Endothelial cell of umbilical vein (primary cell): ENCODE measurements around the gene STYXL1. TPM values are rescaled to one million over a fixed set of nuclear protein-coding genes. Genes with fewer than 3 reads are reported as not detected.

ENCODE experiments used
- BruUV-seq: library from RNA; stranded (reverse); fragments of 400-500 nt; replicated peaks from 2 replicates; lab custom pipeline; 2021; lab: Mats Ljungman, UMichigan
- CTCF ChIA-PET: fragments of 300-600, 350-600 bp; sonication (Branson Sonifier 250); formaldehyde crosslinking; loops from one replicate; lab custom pipeline; 2021; ENCODE audit warnings: antibody characterized with exemption, inconsistent platforms; lab: Charles Lee
- POLR2A ChIA-PET: fragments of 300-600, 350-600 bp; sonication (Branson Sonifier 250); formaldehyde crosslinking; loops from one replicate; lab custom pipeline; 2021; ENCODE audit warnings: antibody characterized with exemption, inconsistent platforms; lab: Charles Lee
- DNase-seq: peaks from one replicate; pipeline ENCODE4 v3.0.0-alpha.2; 2011; ENCODE audit warnings: low read depth, low spot score
- FAIRE-seq: peaks from 2 replicates; lab custom pipeline; 2011; peaks lifted over from hg19 to GRCh38; lab: Jason Lieb, UNC
- H2AFZ ChIP-seq: 2 replicates; pipeline ENCODE4 v1.6.0; 2012; ENCODE audit warnings: low read depth, low read length, control low read depth, inconsistent platforms
- H3K27ac ChIP-seq: 2 replicates; pipeline ENCODE4 v1.5.1; 2011; ENCODE audit warnings: low read depth, mild to moderate bottlenecking, control low read depth, low read length, moderate library complexity; ENCODE audit not compliant: insufficient read depth
- H3K27me3 ChIP-seq, 2 experiments: 2 replicates each; pipeline versions ENCODE4 v1.6.0 to v1.6.1; 2011; ENCODE audit warnings: low read length in 2 of 2, mixed read lengths in 1 of 2; ENCODE audit not compliant: control insufficient read depth in 2 of 2, insufficient read depth in 2 of 2
- H3K36me3 ChIP-seq, 2 experiments: 2 replicates in 1 of 2; 3 replicates in 1 of 2; pipeline ENCODE4 v1.5.1; 2011; ENCODE audit warnings: low read length in 2 of 2, mild to moderate bottlenecking in 1 of 2, moderate library complexity in 1 of 2; ENCODE audit not compliant: control insufficient read depth in 2 of 2, insufficient read depth in 2 of 2; ENCODE audit errors: extremely low read depth in 1 of 2
- H3K4me1 ChIP-seq: 3 replicates; pipeline ENCODE4 v1.5.1; 2011; ENCODE audit warnings: mild to moderate bottlenecking, low read length; ENCODE audit not compliant: control insufficient read depth, insufficient read depth; ENCODE audit errors: extremely low read depth
- H3K4me2 ChIP-seq: 2 replicates; pipeline ENCODE4 v1.6.1; 2011; ENCODE audit warnings: low read length, control low read depth, mixed read lengths; ENCODE audit not compliant: insufficient read depth
- H3K4me3 ChIP-seq, 3 experiments: fragments of 200-600 bp in 1 of 3; sonication (generic), shearing (Covaris generic) in 1 of 3; replicated peaks in 1 of 3; 2 replicates each; pipeline ENCODE4 v1.5.1; 2011 to 2016; ENCODE audit warnings: control low read depth in 3 of 3, low read length in 3 of 3, mild to moderate bottlenecking in 2 of 3, inconsistent platforms in 1 of 3, low read depth in 1 of 3, moderate library complexity in 1 of 3; ENCODE audit not compliant: insufficient read depth in 1 of 3
- H3K79me2 ChIP-seq: 2 replicates; pipeline ENCODE4 v1.6.0; 2012; ENCODE audit warnings: low read length, inconsistent platforms; ENCODE audit not compliant: control insufficient read depth, insufficient read depth
- H3K9ac ChIP-seq: replicated peaks from 2 replicates; pipeline ENCODE3; 2011; ENCODE audit warnings: low read length, control low read depth; ENCODE audit not compliant: insufficient read depth; ENCODE audit errors: extremely low read depth
- H3K9me1 ChIP-seq: replicated peaks from 3 replicates; pipeline ENCODE4 v1.6.0; 2011; ENCODE audit warnings: mild to moderate bottlenecking, low read length; ENCODE audit not compliant: control insufficient read depth, insufficient read depth; ENCODE audit errors: extremely low read depth
- H3K9me3 ChIP-seq: replicated peaks from 2 replicates; pipeline ENCODE4 v1.5.1; 2012; ENCODE audit warnings: low read length, inconsistent platforms; ENCODE audit not compliant: control insufficient read depth, insufficient read depth
- H4K20me1 ChIP-seq: replicated peaks from 2 replicates; pipeline ENCODE3; 2011; ENCODE audit warnings: mild to moderate bottlenecking, low read length; ENCODE audit not compliant: control insufficient read depth, insufficient read depth; ENCODE audit errors: extremely low read depth
- CTCF ChIP-seq, 2 donors: IDR thresholded peaks; 1 replicate in 1 of 2; 2 replicates in 1 of 2; pipeline ENCODE4 v1.5.1; 2011; ENCODE audit warnings: low read length in 2 of 2, mild to moderate bottlenecking in 2 of 2, moderate library complexity in 2 of 2, control low read depth in 1 of 2, inconsistent platforms in 1 of 2, low read depth in 1 of 2; ENCODE audit not compliant: insufficient read depth in 1 of 2; ENCODE audit errors: extremely low read depth in 1 of 2
- EZH2 ChIP-seq: IDR thresholded peaks from 2 replicates; pipeline ENCODE4 v1.6.1; 2012; ENCODE audit warnings: borderline replicate concordance, low read depth, mild to moderate bottlenecking, moderate library complexity, low read length, inconsistent platforms; ENCODE audit not compliant: severe bottlenecking
- FOS ChIP-seq: IDR thresholded peaks from 2 replicates; pipeline ENCODE4 v1.6.1; 2011; ENCODE audit warnings: mild to moderate bottlenecking, low read length, moderate library complexity, borderline replicate concordance; ENCODE audit not compliant: insufficient read depth
- GATA2 ChIP-seq: IDR thresholded peaks from 2 replicates; pipeline ENCODE4 v1.7.0; 2011; ENCODE audit warnings: low read depth, mild to moderate bottlenecking, moderate library complexity, mixed read lengths, low read length; ENCODE audit not compliant: insufficient read length, insufficient read depth
- JUN ChIP-seq: IDR thresholded peaks from 2 replicates; pipeline ENCODE4 v1.6.1; 2011; ENCODE audit warnings: borderline replicate concordance, low read depth; ENCODE audit not compliant: insufficient read length, insufficient read depth
- MAX ChIP-seq: IDR thresholded peaks from 2 replicates; pipeline ENCODE4 v1.6.1; 2011; ENCODE audit not compliant: insufficient read depth, insufficient read length
- MYC ChIP-seq: IDR thresholded peaks from one replicate; pipeline ENCODE4 v1.6.1; 2011; ENCODE audit warnings: mild to moderate bottlenecking, low read depth, low read length
- POLR2A ChIP-seq: IDR thresholded peaks from 2 replicates; pipeline ENCODE4 v1.6.1; 2012; ENCODE audit warnings: low read depth, mild to moderate bottlenecking, control low read depth, low read length
- POLR2AphosphoS5 ChIP-seq: IDR thresholded peaks from 2 replicates; pipeline ENCODE4 v1.6.1; 2012; ENCODE audit warnings: low read depth, mild to moderate bottlenecking, control low read depth, low read length, moderate library complexity; ENCODE audit not compliant: insufficient read depth
- dilution Hi-C: fragments of 300-500 bp; cut with MboI; formaldehyde crosslinking; loops from one replicate; pipeline ENCODE4 v1.15.0; 2019; ENCODE audit warnings: low sequenced_read_pairs; ENCODE audit not compliant: extremely low pct_ligation_motif_present
- intact Hi-C: fragments of 100-400 bp; cut with micrococcal nuclease; formaldehyde crosslinking; loops from one replicate; pipeline ENCODE4 v1.10.0; 2022
- polyA plus RNA-seq, 4 experiments: library from polyadenylated mRNA; depleted of rRNA in 3 of 4; stranded (reverse) in 3 of 4; unstranded in 1 of 4; fragments of >200 nt; gene quantifications; 2 replicates each; pipeline versions ENCODE4 v1.2.1 to v1.2.3, GENCODE V29; 2011 to 2012; ENCODE audit warnings: missing spikeins in 1 of 4
- total RNA-seq: library from RNA; stranded (reverse); gene quantifications from 2 replicates; pipeline ENCODE4 v1.2.3, GENCODE V29; 2021

The STYXL1 gene
- total and polyA plus RNA-seq, 2 donors (not counting 3 experiments of a cell fraction or from before 2014, with no cell fraction given): 23.0 to 67.6 TPM

GRCh38 chr7:76009672-76010600 lies 37.9 kb downstream of the STYXL1 start:
- H3K9me3 ChIP-seq: no peaks in the 10 kb centered on the region
- H3K4me1 ChIP-seq: peaks cover 35% of the 10 kb centered on the region
- no peaks in the 10 kb centered on the region for H3K27me3 ChIP-seq
- no peak for TF ChIP-seq JUN
- no peak for TF ChIP-seq FOS
- no peak for TF ChIP-seq EZH2
- no peak for TF ChIP-seq POLR2A
- no peak for TF ChIP-seq GATA2
- TF ChIP-seq POLR2AphosphoS5: no peak
- no peak for TF ChIP-seq MAX
- no peak for TF ChIP-seq MYC
- no peak for TF ChIP-seq CTCF (IDR thresholded peaks at IDR 0.05; ENCODE audit: extremely low read depth in 1 of 2, insufficient read depth in 1 of 2, low read depth in 1 of 2, low read length in 2 of 2)
- no peak overlapping the region for H3K4me3 ChIP-seq
- DNase-seq (peak; percentile 27), FAIRE-seq (peak; percentile 53)
- H3K79me2 ChIP-seq: no peaks in the 10 kb centered on the region
- H3K4me2 ChIP-seq: no peak overlapping the region
- H3K36me3 ChIP-seq: peaks cover 0 to 5% of the 10 kb centered on the region in 2 experiments
- no TSS peak for BruUV-seq
- peak overlapping the region; percentile 49 for H2AFZ ChIP-seq
- peak overlapping the region; percentile 95 for H3K27ac ChIP-seq
- peak overlapping the region; percentile 59 for H3K9ac ChIP-seq
- intact Hi-C loops: loop anchor here (5.0 kb wide), 1 partner anchor 243 kb away; no protein-coding TSS in a partner anchor
- ChIA-PET POLR2A (no interaction called here), CTCF (interaction anchor here (1.0 to 2.7 kb wide), 5 partner anchors 10 to 144 kb away, joined by 3 to 26 read pairs (median 11); no protein-coding TSS in a partner anchor)
- dilution Hi-C loops: no loop called here
- H4K20me1 ChIP-seq: no peaks in the 10 kb centered on the region
- no peaks in the 10 kb centered on the region for H3K9me1 ChIP-seq
